Keratinocyte (primary cell): ENCODE results near the gene NOS1. TPM values are rescaled to one million over a fixed set of nuclear protein-coding genes. Genes with fewer than 3 reads are reported as not detected.

Source experiments
- DNase-seq: peaks from one replicate; pipeline ENCODE4 v3.0.0-alpha.2; 2011; ENCODE audit warnings: low read depth, missing footprints, low spot score
- FAIRE-seq: peaks from 2 replicates; lab custom pipeline; 2011; peaks lifted over from hg19 to GRCh38; lab: Jason Lieb, UNC
- H2AFZ ChIP-seq: 2 replicates; pipeline ENCODE4 v1.6.0; 2012; ENCODE audit warnings: low read length, control low read depth, inconsistent platforms; ENCODE audit not compliant: control insufficient read depth
- H3K27ac ChIP-seq: 2 replicates; pipeline ENCODE4 v1.5.1; 2011; ENCODE audit warnings: low read length; ENCODE audit not compliant: control insufficient read depth, insufficient read depth
- H3K27me3 ChIP-seq: 3 replicates; pipeline ENCODE4 v1.6.0; 2011; ENCODE audit warnings: low read length; ENCODE audit not compliant: control insufficient read depth, insufficient read depth; ENCODE audit errors: extremely low read depth
- H3K36me3 ChIP-seq, 2 experiments: 2 replicates in 1 of 2; 3 replicates in 1 of 2; pipeline ENCODE4 v1.5.1; 2011; ENCODE audit warnings: low read length in 2 of 2, mild to moderate bottlenecking in 1 of 2; ENCODE audit not compliant: control insufficient read depth in 2 of 2, insufficient read depth in 2 of 2; ENCODE audit errors: extremely low read depth in 1 of 2
- H3K4me1 ChIP-seq: 3 replicates; pipeline ENCODE4 v1.5.1; 2011; ENCODE audit warnings: low read length; ENCODE audit not compliant: control insufficient read depth, insufficient read depth; ENCODE audit errors: extremely low read depth
- H3K4me2 ChIP-seq: 3 replicates; pipeline ENCODE4 v1.6.0; 2011; ENCODE audit warnings: low read depth, low read length; ENCODE audit not compliant: control insufficient read depth, insufficient read depth; ENCODE audit errors: extremely low read depth
- H3K4me3 ChIP-seq, 3 experiments: fragments of 200-600 bp in 1 of 3; sonication (generic) in 1 of 3; 2 replicates in 2 of 3; 3 replicates in 1 of 3; pipeline ENCODE4 v1.5.1; 2011 to 2016; ENCODE audit warnings: low read length in 3 of 3, mild to moderate bottlenecking in 3 of 3, control low read depth in 2 of 3, inconsistent platforms in 1 of 3, low read depth in 1 of 3, mixed read lengths in 1 of 3, mixed run types in 1 of 3, moderate library complexity in 1 of 3; ENCODE audit not compliant: control insufficient read depth in 2 of 3, insufficient read depth in 2 of 3; ENCODE audit errors: extremely low read depth in 1 of 3
- H3K79me2 ChIP-seq: 2 replicates; pipeline ENCODE4 v1.6.0; 2012; ENCODE audit warnings: low read length; ENCODE audit not compliant: control insufficient read depth, insufficient read depth
- H3K9ac ChIP-seq: 3 replicates; pipeline ENCODE4 v1.6.0; 2011; ENCODE audit warnings: low read length; ENCODE audit not compliant: control insufficient read depth, insufficient read depth; ENCODE audit errors: extremely low read depth
- H3K9me1 ChIP-seq: 3 replicates; pipeline ENCODE4 v1.6.0; 2011; ENCODE audit warnings: low read length; ENCODE audit not compliant: control insufficient read depth, insufficient read depth; ENCODE audit errors: extremely low read depth
- H3K9me3 ChIP-seq: 2 replicates; pipeline ENCODE4 v1.5.1; 2012; ENCODE audit warnings: low read depth, low read length; ENCODE audit not compliant: control insufficient read depth
- H4K20me1 ChIP-seq: 3 replicates; pipeline ENCODE4 v1.6.0; 2011; ENCODE audit warnings: low read length; ENCODE audit not compliant: control insufficient read depth, insufficient read depth; ENCODE audit errors: extremely low read depth
- CTCF ChIP-seq, 3 experiments: IDR thresholded peaks in 1 of 3; conservative IDR thresholded peaks in 1 of 3; optimal IDR thresholded peaks in 1 of 3; 2 replicates in 2 of 3; 3 replicates in 1 of 3; pipeline versions ENCODE3 to v1.5.1; 2011; ENCODE audit warnings: low read length in 3 of 3, mild to moderate bottlenecking in 3 of 3, moderate library complexity in 2 of 3, control low read depth in 1 of 3, inconsistent platforms in 1 of 3; ENCODE audit not compliant: insufficient read depth in 2 of 3; ENCODE audit errors: extremely low read depth in 1 of 3
- EZH2 ChIP-seq: IDR thresholded peaks from one replicate; pipeline ENCODE4 v1.6.1; 2012; ENCODE audit warnings: inconsistent platforms, mild to moderate bottlenecking, low read length, moderate library complexity
- dilution Hi-C: fragments of 300-500 bp; cut with MboI; formaldehyde crosslinking; loops from one replicate; pipeline ENCODE4 v1.7.0; 2020; ENCODE audit warnings: low sequenced_read_pairs; ENCODE audit not compliant: extremely low pct_ligation_motif_present
- polyA plus RNA-seq, 5 experiments: library from polyadenylated mRNA; depleted of rRNA in 3 of 5; stranded (reverse) in 3 of 5; stranded (forward) in 1 of 5; unstranded in 1 of 5; fragments of >200 nt; gene quantifications; 1 replicate in 1 of 5; 2 replicates in 3 of 5; 3 replicates in 1 of 5; pipeline versions ENCODE4 v1.2.1 to v1.2.3, GENCODE V29; 2011 to 2012; ENCODE audit warnings: missing spikeins in 2 of 5, low read depth in 1 of 5, low replicate concordance in 1 of 5

The NOS1 gene
- polyA plus RNA-seq, 1 donor (not counting 4 experiments of a cell fraction or from before 2014, with no cell fraction given), result 5.6 TPM

- Histone ChIP-seq H3K9ac (no peak overlapping the region), H4K20me1 (no peaks in the 10 kb centered on the region), H3K9me3 (no peaks in the 10 kb centered on the region), H3K36me3 (peaks cover 3 to 8% of the 10 kb centered on the region in 2 experiments), H3K4me2 (no peak overlapping the region), H3K4me1 (peaks cover 8% of the 10 kb centered on the region), H3K9me1 (no peaks in the 10 kb centered on the region), H3K27me3 (no peaks in the 10 kb centered on the region), H3K79me2 (peaks cover 2% of the 10 kb centered on the region), H2AFZ (no peak overlapping the region), H3K4me3 (no peak overlapping the region), H3K27ac (no peak overlapping the region)
- FAIRE-seq, result no peak
- DNase-seq, result no peak
- TF ChIP-seq CTCF (optimal IDR thresholded peaks at IDR 0.05 in 1 of 3, IDR thresholded peaks at IDR 0.05 in 1 of 3, conservative IDR thresholded peaks at IDR 0.05 in 1 of 3; ENCODE audit: extremely low read depth in 1 of 3, insufficient read depth in 2 of 3, low read length in 3 of 3), result no peak
- TF ChIP-seq EZH2, result no peak
- dilution Hi-C loops, result no loop called here
Measured at GRCh38 chr12:117334051-117334450, 27.4 kb downstream of the NOS1 start.

- Histone ChIP-seq H3K9me3 (no peaks in the 10 kb centered on the region), H4K20me1 (no peaks in the 10 kb centered on the region), H3K9ac (no peak overlapping the region), H3K4me2 (no peak overlapping the region), H3K27me3 (no peaks in the 10 kb centered on the region), H2AFZ (no peak overlapping the region), H3K4me1 (peaks cover 13% of the 10 kb centered on the region), H3K27ac (no peak overlapping the region), H3K4me3 (no peak overlapping the region), H3K79me2 (peaks cover 2% of the 10 kb centered on the region), H3K9me1 (no peaks in the 10 kb centered on the region), H3K36me3 (peaks cover 3 to 8% of the 10 kb centered on the region in 2 experiments)
- FAIRE-seq, result no peak
- TF ChIP-seq EZH2 (no peak), CTCF (optimal IDR thresholded peaks at IDR 0.05 in 1 of 3, IDR thresholded peaks at IDR 0.05 in 1 of 3, conservative IDR thresholded peaks at IDR 0.05 in 1 of 3; ENCODE audit: extremely low read depth in 1 of 3, insufficient read depth in 2 of 3, low read length in 3 of 3) (no peak)
- DNase-seq, result no peak
- dilution Hi-C loops, result no loop called here
Measured at GRCh38 chr12:117333331-117333881, 28.0 kb downstream of the NOS1 start.
